ENCODE measurements around the gene CCDC127.
"Not testable (repeated sequence)": the region's sequence is repeated elsewhere in the genome, so short reads cannot be mapped to it uniquely, and the experiment has no call there.

GRCh38 chr5:254322-254721, 36.4 kb upstream of the CCDC127 start:
- not testable (repeated sequence) for TF ChIP-seq JUND (IDR thresholded peaks at IDR 0.05); CTCF (IDR thresholded peaks at IDR 0.05; ENCODE audit: low read depth, low read length, missing input control); EGR1 (IDR thresholded peaks at IDR 0.05; ENCODE audit: low read depth in 2 of 2); TAF1 (conservative IDR thresholded peaks at IDR 0.05); REST (IDR thresholded peaks at IDR 0.05); ATF3 (IDR thresholded peaks at IDR 0.05)
